HG02798 (cell line): ENCODE results near the gene NANS.
"Not testable (repeated sequence)": the region's sequence is repeated elsewhere in the genome, so short reads cannot be mapped to it uniquely, and the experiment has no call there.

ENCODE experiments used
- ATAC-seq: cut with Tn5 transposase; IDR thresholded peaks from one replicate; pipeline ENCODE4 v1.9.1; 2021; ENCODE audit warnings: mild to moderate bottlenecking; ENCODE audit not compliant: unreplicated experiment, poor library complexity

The NANS gene

GRCh38 chr9:98094851-98095250 is 38.3 kb downstream of the NANS start:
- ATAC-seq: no peak

- no peak for ATAC-seq
These were observed 38.9 kb downstream of the NANS start for GRCh38 chr9:98095401-98095800.

- ATAC-seq: no peak
These were observed 39.6 kb downstream of the NANS start for GRCh38 chr9:98096091-98096490.

GRCh38 chr9:98097836-98098235 is 41.3 kb downstream of the NANS start:
- no peak for ATAC-seq

GRCh38 chr9:98099346-98099745 is 42.8 kb downstream of the NANS start:
- no peak for ATAC-seq

- no peak for ATAC-seq
These were observed 43.4 kb downstream of the NANS start for GRCh38 chr9:98099898-98100297.

GRCh38 chr9:98100456-98100855 is 43.9 kb downstream of the NANS start:
- no peak for ATAC-seq

GRCh38 chr9:98101416-98101815 is 44.9 kb downstream of the NANS start:
- ATAC-seq: no peak

- ATAC-seq: peak; percentile 98
These were observed 45.3 kb downstream of the NANS start for GRCh38 chr9:98101868-98102273.

- ATAC-seq: no peak
These were observed 47.9 kb downstream of the NANS start for GRCh38 chr9:98104445-98104881.

GRCh38 chr9:98105006-98105405 is 48.5 kb downstream of the NANS start:
- ATAC-seq: no peak

- ATAC-seq: peak; percentile 21
These were observed 51.4 kb downstream of the NANS start for GRCh38 chr9:98107926-98108325.

GRCh38 chr9:98108531-98109031 is 52.0 kb downstream of the NANS start:
- ATAC-seq: peak; percentile 77

GRCh38 chr9:98109052-98109451 is 52.5 kb downstream of the NANS start:
- no peak for ATAC-seq

GRCh38 chr9:98117097-98117496 is 60.6 kb downstream of the NANS start:
- ATAC-seq: not testable (repeated sequence)

- peak; percentile 53 for ATAC-seq
These were observed 61.6 kb downstream of the NANS start for GRCh38 chr9:98117984-98118639.

- ATAC-seq: peak; percentile 65
These were observed 62.4 kb downstream of the NANS start, which contains the start of gene TRIM14 for GRCh38 chr9:98118640-98119601. Gene TRIM14 (minus strand): TSS chr9:98119222. CDS start chr9:98119188, 34 bp downstream.

GRCh38 chr9:98120476-98120875 is 63.9 kb downstream of the NANS start:
- no peak for ATAC-seq

GRCh38 chr9:98121058-98121457 is 64.5 kb downstream of the NANS start:
- no peak for ATAC-seq

- not testable (repeated sequence) for ATAC-seq
These were observed 67.6 kb downstream of the NANS start for GRCh38 chr9:98124091-98124490.
